CD14-positive monocyte (primary cell): ENCODE results near the gene RFX3. TPM values are rescaled to one million over a fixed set of nuclear protein-coding genes. Genes with fewer than 3 reads are reported as not detected.

Source experiments
- DNase-seq, 3 donors: peaks; one replicate each; pipeline ENCODE4 v3.0.0-alpha.2; 2011 to 2022
- H2AFZ ChIP-seq: 2 replicates; pipeline ENCODE4 v1.6.0; 2012; ENCODE audit warnings: mild to moderate bottlenecking, low read depth, low read length, inconsistent platforms; ENCODE audit not compliant: insufficient read depth, poor library complexity, severe bottlenecking
- H3K27ac ChIP-seq, 2 donors: 1 replicate in 1 of 2; 2 replicates in 1 of 2; pipeline ENCODE4 v1.5.1; 2012 to 2013; ENCODE audit warnings: low read length in 2 of 2, control low read depth in 1 of 2, inconsistent platforms in 1 of 2, low read depth in 1 of 2, mild to moderate bottlenecking in 1 of 2
- H3K27me3 ChIP-seq, 2 donors: one replicate each; pipeline versions ENCODE4 v1.6.0 to v1.6.1; 2011 to 2013; ENCODE audit warnings: low read length in 2 of 2; ENCODE audit not compliant: control insufficient read depth in 2 of 2, insufficient read depth in 2 of 2
- H3K36me3 ChIP-seq, 2 donors: replicated peaks in 1 of 2; 1 replicate in 1 of 2; 2 replicates in 1 of 2; pipeline versions ENCODE4 v1.5.1 to v1.6.1; 2012 to 2013; ENCODE audit warnings: low read length in 2 of 2, control low read depth in 1 of 2, inconsistent platforms in 1 of 2, mild to moderate bottlenecking in 1 of 2; ENCODE audit not compliant: insufficient read depth in 2 of 2, control insufficient read depth in 1 of 2
- H3K4me1 ChIP-seq, 2 donors: 1 replicate in 1 of 2; 2 replicates in 1 of 2; pipeline versions ENCODE4 v1.5.1 to v1.6.1; 2012 to 2013; ENCODE audit warnings: low read length in 2 of 2, control low read depth in 1 of 2, inconsistent platforms in 1 of 2, mild to moderate bottlenecking in 1 of 2, moderate library complexity in 1 of 2; ENCODE audit not compliant: insufficient read depth in 2 of 2, control insufficient read depth in 1 of 2
- H3K4me2 ChIP-seq: replicated peaks from 2 replicates; pipeline ENCODE3; 2012; ENCODE audit warnings: low read length, moderate library complexity, mild to moderate bottlenecking; ENCODE audit not compliant: poor library complexity, severe bottlenecking; ENCODE audit errors: extremely low read depth
- H3K4me3 ChIP-seq, 3 experiments: fragments of 200-600 bp in 1 of 3; sonication (generic) in 1 of 3; replicated peaks in 1 of 3; 1 replicate in 2 of 3; 2 replicates in 1 of 3; pipeline ENCODE4 v1.5.1; 2011 to 2013; ENCODE audit warnings: low read length in 3 of 3, mild to moderate bottlenecking in 3 of 3, control low read depth in 2 of 3, low read depth in 2 of 3, inconsistent platforms in 1 of 3, moderate library complexity in 1 of 3
- H3K79me2 ChIP-seq: 2 replicates; pipeline ENCODE4 v1.6.0; 2012; ENCODE audit warnings: mild to moderate bottlenecking, control low read depth, inconsistent platforms, low read length, moderate library complexity; ENCODE audit not compliant: insufficient read depth
- H3K9ac ChIP-seq: 2 replicates; pipeline ENCODE4 v1.6.0; 2017; ENCODE audit warnings: low read length, mild to moderate bottlenecking; ENCODE audit not compliant: insufficient read depth, poor library complexity, severe bottlenecking
- H3K9me3 ChIP-seq, 2 donors: replicated peaks in 1 of 2; 1 replicate in 1 of 2; 2 replicates in 1 of 2; pipeline versions ENCODE4 v1.5.1 to v1.6.1; 2012 to 2013; ENCODE audit warnings: low read length in 2 of 2, control low read depth in 1 of 2; ENCODE audit not compliant: control insufficient read depth in 1 of 2, insufficient read depth in 1 of 2
- H4K20me1 ChIP-seq: 2 replicates; pipeline ENCODE4 v1.6.0; 2012; ENCODE audit warnings: mild to moderate bottlenecking, low read length, control low read depth, moderate library complexity; ENCODE audit not compliant: insufficient read depth
- H3K27ac Mint-ChIP-seq, 7 donors: one replicate each; pipeline ENCODE4 v1.8.0; 2020; ENCODE audit warnings: mild to moderate bottlenecking in 7 of 7, mixed read lengths in 7 of 7, moderate library complexity in 6 of 7, inconsistent platforms in 2 of 7
- H3K27me3 Mint-ChIP-seq, 3 donors: one replicate each; pipeline ENCODE4 v1.8.0; 2021 to 2022; ENCODE audit warnings: low read depth in 3 of 3, mild to moderate bottlenecking in 3 of 3, mixed read lengths in 3 of 3, moderate library complexity in 3 of 3, inconsistent platforms in 1 of 3
- H3K36me3 Mint-ChIP-seq, 2 donors: one replicate each; pipeline ENCODE4 v1.8.0; 2020; ENCODE audit warnings: mixed read lengths in 2 of 2, inconsistent platforms in 1 of 2, mild to moderate bottlenecking in 1 of 2
- H3K4me1 Mint-ChIP-seq: one replicate; pipeline ENCODE4 v1.8.0; 2020; ENCODE audit warnings: mild to moderate bottlenecking, mixed read lengths
- H3K4me3 Mint-ChIP-seq, 2 donors: one replicate each; pipeline ENCODE4 v1.8.0; 2020; ENCODE audit warnings: mild to moderate bottlenecking in 2 of 2, mixed read lengths in 2 of 2, moderate library complexity in 1 of 2
- H3K9me3 Mint-ChIP-seq, 7 donors: one replicate each; pipeline ENCODE4 v1.8.0; 2020 to 2022; ENCODE audit warnings: mixed read lengths in 7 of 7, mild to moderate bottlenecking in 6 of 7, moderate library complexity in 6 of 7, inconsistent platforms in 2 of 7
- WGBS: methylation state at CpG from one replicate; pipeline ENCODE4 v1.1.5; 2013; ENCODE audit warnings: missing lambda C conversion rate; ENCODE audit not compliant: insufficient coverage; 5-methylcytosine and 5-hydroxymethylcytosine counted together
- intact Hi-C, 2 donors: fragments of 100-400 bp; cut with micrococcal nuclease; formaldehyde crosslinking; loops; one replicate each; pipeline versions ENCODE4 v1.15.0 to v1.15.1; 2023
- polyA plus RNA-seq, 3 donors: library from polyadenylated mRNA; depleted of rRNA in 1 of 3; unstranded in 2 of 3; stranded (reverse) in 1 of 3; fragments of 300-500 nt in 2 of 3; fragments of >200 nt in 1 of 3; fragmentation: Illumina TruSeq in 2 of 3; gene quantifications; 1 replicate in 2 of 3; 2 replicates in 1 of 3; pipeline ENCODE4 v1.2.3, GENCODE V29; 2012 to 2021
- TF ChIP-seq, protein P1 (sequence below): fragments of 200-600 bp; IDR thresholded peaks from one replicate; pipeline ENCODE4 v1.8.0; 2022; ENCODE audit warnings: antibody characterized with exemption, mild to moderate bottlenecking

RFX3 gene
- polyA plus RNA-seq, 3 donors = 1.7 to 5.2 (median 3.2) TPM

DNA sequence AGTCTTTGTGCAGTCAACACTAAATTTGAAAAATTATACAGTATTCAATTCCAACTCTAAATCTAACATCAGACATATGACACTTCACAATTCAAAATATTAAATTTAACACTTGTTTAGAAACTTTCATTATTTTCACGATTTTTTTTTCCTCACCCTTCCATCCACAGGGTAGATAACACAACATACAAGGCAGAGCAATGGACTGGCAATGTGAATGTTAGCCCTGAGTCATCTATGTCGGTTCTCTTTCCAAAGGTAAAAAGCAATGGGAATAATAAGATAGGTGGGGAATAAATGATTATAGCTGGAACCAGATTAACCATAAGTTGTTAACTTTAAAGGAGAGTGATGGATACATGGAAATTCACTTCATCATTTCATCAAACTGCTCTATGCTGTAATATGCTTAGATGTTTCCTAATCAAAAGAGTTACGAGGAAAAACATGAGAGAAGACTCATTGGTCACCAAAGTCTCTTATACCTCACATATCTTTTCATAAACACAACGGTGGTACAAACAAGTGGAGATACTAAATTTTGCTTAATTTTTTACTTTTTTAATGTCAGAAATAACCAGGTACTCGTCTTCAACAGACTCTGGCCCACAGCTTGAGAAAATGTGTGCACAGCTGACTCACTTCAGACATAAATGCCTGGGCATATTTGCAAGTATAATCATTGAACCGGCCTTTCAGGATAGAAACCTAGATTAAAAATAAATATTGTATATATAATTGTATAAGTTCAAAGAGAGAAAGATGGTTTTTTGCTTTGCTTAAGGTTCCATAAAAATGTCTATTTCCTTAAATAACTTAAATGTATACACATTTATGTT, 23.0 kb downstream of the RFX3 start:
- Histone ChIP-seq H3K4me1 (peaks cover 5 to 8% of the 10 kb centered on the region in 2 donors), H2AFZ (no peak overlapping the region), H3K79me2 (no peaks in the 10 kb centered on the region), H3K4me2 (no peak overlapping the region), H4K20me1 (no peaks in the 10 kb centered on the region), H3K36me3 (no peaks in the 10 kb centered on the region), H3K9me3 (no peaks in the 10 kb centered on the region), H3K4me3 (no peak overlapping the region), H3K27me3 (no peaks in the 10 kb centered on the region), H3K9ac (no peak overlapping the region), H3K27ac (no peak overlapping the region)
- H3K36me3 Mint-ChIP-seq = no peaks in the 10 kb centered on the region
- H3K4me1 Mint-ChIP-seq = peaks cover 15% of the 10 kb centered on the region
- TF ChIP-seq, protein P1, sequence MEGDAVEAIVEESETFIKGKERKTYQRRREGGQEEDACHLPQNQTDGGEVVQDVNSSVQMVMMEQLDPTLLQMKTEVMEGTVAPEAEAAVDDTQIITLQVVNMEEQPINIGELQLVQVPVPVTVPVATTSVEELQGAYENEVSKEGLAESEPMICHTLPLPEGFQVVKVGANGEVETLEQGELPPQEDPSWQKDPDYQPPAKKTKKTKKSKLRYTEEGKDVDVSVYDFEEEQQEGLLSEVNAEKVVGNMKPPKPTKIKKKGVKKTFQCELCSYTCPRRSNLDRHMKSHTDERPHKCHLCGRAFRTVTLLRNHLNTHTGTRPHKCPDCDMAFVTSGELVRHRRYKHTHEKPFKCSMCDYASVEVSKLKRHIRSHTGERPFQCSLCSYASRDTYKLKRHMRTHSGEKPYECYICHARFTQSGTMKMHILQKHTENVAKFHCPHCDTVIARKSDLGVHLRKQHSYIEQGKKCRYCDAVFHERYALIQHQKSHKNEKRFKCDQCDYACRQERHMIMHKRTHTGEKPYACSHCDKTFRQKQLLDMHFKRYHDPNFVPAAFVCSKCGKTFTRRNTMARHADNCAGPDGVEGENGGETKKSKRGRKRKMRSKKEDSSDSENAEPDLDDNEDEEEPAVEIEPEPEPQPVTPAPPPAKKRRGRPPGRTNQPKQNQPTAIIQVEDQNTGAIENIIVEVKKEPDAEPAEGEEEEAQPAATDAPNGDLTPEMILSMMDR = no peak
- H3K27ac Mint-ChIP-seq = no peak overlapping the region
- H3K27me3 Mint-ChIP-seq = no peaks in the 10 kb centered on the region
- peaks cover 0 to 4% (median 0%) of the 10 kb centered on the region in 7 donors for H3K9me3 Mint-ChIP-seq
- no peak for DNase-seq
- H3K4me3 Mint-ChIP-seq = no peak overlapping the region
- intact Hi-C loops = no loop called here
- WGBS = no CpG with 5 or more reads among the region's 6 CpGs

- intact Hi-C loops = no loop called here
- no peaks in the 10 kb centered on the region for H3K27me3 ChIP-seq
- H3K4me3 Mint-ChIP-seq = no peak overlapping the region
- H3K36me3 Mint-ChIP-seq = no peaks in the 10 kb centered on the region
- H2AFZ ChIP-seq = no peak overlapping the region
- TF ChIP-seq, protein P1 = no peak
- H3K79me2 ChIP-seq = no peaks in the 10 kb centered on the region
- WGBS = 100% methylated on average over 1 of the region's 4 CpGs
- H3K27me3 Mint-ChIP-seq = no peaks in the 10 kb centered on the region
- peaks cover 0 to 4% (median 0%) of the 10 kb centered on the region in 7 donors for H3K9me3 Mint-ChIP-seq
- H3K9me3 ChIP-seq = no peaks in the 10 kb centered on the region
- peak overlapping the region in 3 of 7 donors; percentile 0 to 70 (median 61) for H3K27ac Mint-ChIP-seq
- DNase-seq = no peak
- H3K4me2 ChIP-seq = no peak overlapping the region
- H3K9ac ChIP-seq = no peak overlapping the region
- H3K4me3 ChIP-seq = no peak overlapping the region
- no peaks in the 10 kb centered on the region for H3K36me3 ChIP-seq
- H4K20me1 ChIP-seq = no peaks in the 10 kb centered on the region
- peaks cover 0 to 10% of the 10 kb centered on the region in 2 donors for H3K4me1 ChIP-seq
- no peak overlapping the region for H3K27ac ChIP-seq
- H3K4me1 Mint-ChIP-seq = peaks cover 16% of the 10 kb centered on the region
Observed at GRCh38 chr9:3500044-3500443, 25.8 kb downstream of the RFX3 start.
